Effector CD8-positive, alpha-beta T cell (primary cell): ENCODE results near the gene UGT2B7.
"Not testable (repeated sequence)": the region's sequence is repeated elsewhere in the genome, so short reads cannot be mapped to it uniquely, and the experiment has no call there.

Experiments used
- DNase-seq: peaks from one replicate; lab custom pipeline; 2025; lab: John Stamatoyannopoulos, UW
- total RNA-seq, 4 experiments: gene quantifications; one replicate each; lab custom pipeline; 2026; lab: John Stamatoyannopoulos, UW

Gene UGT2B7
- total RNA-seq = 0 to 0.09 (median 0) reads per million in 4 experiments

GRCh38 chr4:69096111-69096656 is at the start of gene UGT2B7:
Gene UGT2B7, plus strand, starts transcription at chr4:69096474. Its CDS starts 47 bp downstream, at chr4:69096521.
- DNase-seq = no peak

- no peak for DNase-seq
Measured at GRCh38 chr4:69049860-69050259, 46.4 kb upstream of the UGT2B7 start.

GRCh38 chr4:69050853-69051575 is 45.3 kb upstream of the UGT2B7 start:
- not testable (repeated sequence) for DNase-seq

DNA sequence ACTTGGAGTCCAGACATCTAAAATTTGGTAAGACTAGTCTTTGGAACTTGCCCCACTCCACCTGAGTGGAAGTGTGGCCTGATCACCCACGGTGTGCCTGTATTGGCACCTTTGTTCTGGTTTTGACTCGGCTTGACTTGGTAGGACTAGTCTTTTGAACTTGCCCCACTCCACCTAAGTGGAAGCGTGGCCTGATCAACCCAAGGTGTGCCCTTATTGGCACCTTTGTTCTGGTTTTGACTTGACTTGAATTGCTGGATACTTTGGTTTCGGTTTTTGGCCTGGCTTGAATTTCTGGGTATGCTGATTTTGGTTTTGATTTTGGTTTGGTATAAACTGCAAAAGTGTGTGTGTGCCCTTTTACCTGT is 44.7 kb upstream of the UGT2B7 start:
- no peak for DNase-seq

DNA sequence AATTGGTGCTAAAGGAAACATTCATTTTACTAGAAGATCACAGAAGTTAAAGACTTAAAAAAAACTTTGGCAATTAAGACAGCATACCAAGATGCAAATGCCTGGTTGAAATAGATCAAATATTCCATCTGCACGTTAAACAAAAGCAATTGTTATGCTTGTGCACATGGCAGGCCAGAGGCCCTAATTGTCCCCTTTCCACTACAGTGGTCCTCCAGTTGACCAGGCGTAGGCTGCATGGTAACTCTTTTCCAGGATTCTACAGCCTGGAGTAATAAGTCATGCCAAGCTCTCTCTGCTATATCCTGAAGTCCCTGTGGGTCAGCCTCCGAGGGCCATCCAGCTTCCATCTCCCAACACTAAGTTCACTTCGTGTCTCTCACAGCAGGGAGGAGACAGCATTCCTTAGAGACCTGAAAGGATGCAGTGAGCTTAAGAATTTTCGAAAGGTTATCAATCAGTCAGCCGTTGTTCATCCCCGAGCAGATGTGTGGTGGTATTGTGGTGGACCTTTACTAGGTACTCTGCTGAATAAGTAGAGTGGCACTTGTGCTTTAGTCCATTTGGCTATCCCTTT is 42.9 kb upstream of the UGT2B7 start:
- DNase-seq = not testable (repeated sequence)

GRCh38 chr4:69054033-69054432 is 42.2 kb upstream of the UGT2B7 start:
- not testable (repeated sequence) for DNase-seq

- DNase-seq = no peak
Measured at GRCh38 chr4:69054578-69055200, 41.6 kb upstream of the UGT2B7 start.

- no peak for DNase-seq
Measured at GRCh38 chr4:69056150-69056549, 40.1 kb upstream of the UGT2B7 start.

- DNase-seq = no peak
Measured at GRCh38 chr4:69056921-69057550, 39.2 kb upstream of the UGT2B7 start.

DNA sequence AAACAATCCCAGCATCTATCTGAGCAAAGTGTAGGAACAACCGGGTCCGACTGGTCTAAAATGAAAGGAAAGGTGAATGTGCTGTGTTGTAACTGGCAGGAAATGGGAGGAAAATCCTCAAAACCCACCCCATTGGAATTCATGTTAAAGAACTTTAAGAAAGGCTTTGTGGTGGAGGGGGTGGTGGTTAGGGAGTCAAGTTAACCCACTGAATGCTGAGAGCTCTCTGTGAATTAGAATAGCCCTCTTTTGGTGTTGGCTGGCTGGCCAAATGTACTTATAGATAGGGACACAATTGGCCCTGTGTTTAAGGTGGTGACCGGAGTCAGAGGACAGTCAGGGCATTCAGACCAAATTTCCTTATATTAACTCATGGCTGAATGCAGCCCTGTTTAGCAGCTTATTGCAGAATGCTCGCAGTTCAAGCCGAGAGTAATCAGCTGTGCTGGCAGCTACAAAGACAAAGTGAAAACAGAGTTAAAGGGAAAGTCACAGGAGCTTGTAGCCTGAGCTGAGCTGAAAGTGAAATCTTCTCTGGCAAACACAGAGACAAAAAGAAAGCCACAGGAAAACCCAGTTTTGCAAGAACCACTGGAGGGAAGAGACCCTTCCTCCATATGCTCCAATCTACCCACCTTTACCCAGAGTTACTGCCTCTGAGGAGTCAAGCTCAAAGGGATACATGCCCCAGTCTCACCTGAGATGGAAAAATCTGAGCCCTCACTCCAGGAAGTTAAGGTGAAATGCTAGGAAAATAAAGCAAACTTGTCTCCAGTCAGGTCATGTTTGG is 38.5 kb upstream of the UGT2B7 start:
- DNase-seq = no peak

- no peak for DNase-seq
Measured at GRCh38 chr4:69058410-69059059, 37.7 kb upstream of the UGT2B7 start.

DNA sequence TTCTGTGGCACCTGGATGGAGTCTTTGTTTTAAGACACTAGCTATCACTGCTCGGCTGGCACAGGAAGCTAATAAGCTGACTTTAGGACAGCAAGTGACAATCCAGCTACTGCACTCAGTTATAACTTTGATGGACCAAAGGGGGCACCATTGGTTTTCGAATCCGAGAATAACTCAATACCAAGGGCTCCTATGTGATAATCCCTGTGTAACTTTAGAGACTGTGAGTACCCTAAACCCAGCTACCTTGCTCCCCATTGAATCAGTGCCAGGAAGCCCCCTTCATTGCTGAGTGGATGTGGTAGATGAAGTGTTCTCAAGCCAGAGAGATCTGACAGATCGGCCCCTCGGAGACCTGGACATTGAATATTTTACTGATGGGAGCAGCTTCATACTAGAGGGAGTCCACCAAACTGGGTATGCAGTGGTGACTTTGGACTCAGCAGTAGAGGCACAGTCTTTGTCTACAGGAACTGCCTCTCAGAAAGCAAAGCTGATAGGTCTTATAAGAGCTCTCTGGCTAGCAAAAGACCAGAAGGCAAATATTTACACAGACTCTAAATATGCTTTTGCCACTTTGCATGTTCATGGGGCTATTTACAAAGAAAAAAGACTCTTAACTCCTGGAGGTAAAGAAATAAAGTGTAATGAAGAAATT is 35.5 kb upstream of the UGT2B7 start:
- no peak for DNase-seq

- DNase-seq = no peak
Measured at GRCh38 chr4:69064391-69064790, 31.9 kb upstream of the UGT2B7 start.

DNA sequence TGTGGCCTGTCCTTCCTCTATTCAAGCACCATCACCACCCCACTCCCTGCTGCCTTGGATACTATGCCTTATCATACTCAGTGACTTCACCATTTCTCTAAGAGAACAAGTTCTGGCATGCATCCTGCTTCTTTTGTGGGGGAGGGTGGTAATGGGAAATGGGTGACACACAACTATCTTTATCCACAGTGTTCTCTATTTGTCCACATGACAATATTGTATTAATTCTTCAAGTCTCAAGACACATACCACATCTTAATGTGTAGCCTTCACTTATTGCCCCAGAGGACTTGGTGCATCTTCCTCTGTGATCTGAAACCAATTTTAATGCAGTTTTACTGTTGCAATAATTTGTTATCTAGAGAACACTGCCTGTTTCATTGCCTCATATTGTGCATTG is 29.3 kb upstream of the UGT2B7 start:
- DNase-seq = no peak

GRCh38 chr4:69069085-69069484 is 27.2 kb upstream of the UGT2B7 start:
- DNase-seq = no peak

GRCh38 chr4:69070590-69070989 is 25.7 kb upstream of the UGT2B7 start:
- no peak for DNase-seq

DNA sequence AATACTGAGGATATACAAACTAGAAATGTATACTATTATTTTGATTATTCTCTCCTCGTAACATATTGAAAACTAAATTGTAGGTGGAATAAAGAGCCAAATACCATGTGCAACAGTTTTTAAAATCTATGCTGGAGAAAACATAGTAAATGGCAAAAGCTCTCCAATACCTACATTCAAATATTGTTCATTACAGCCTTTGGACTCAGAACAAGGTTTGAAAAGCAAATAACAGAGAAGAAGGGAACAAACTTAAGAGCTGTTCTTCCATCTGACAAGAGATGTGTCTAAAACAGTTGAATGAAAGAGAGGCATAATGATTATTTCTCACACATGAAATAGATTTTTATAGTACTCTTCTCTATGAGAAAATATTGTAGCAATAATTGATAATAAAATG is 25.0 kb upstream of the UGT2B7 start:
- no peak for DNase-seq

DNA sequence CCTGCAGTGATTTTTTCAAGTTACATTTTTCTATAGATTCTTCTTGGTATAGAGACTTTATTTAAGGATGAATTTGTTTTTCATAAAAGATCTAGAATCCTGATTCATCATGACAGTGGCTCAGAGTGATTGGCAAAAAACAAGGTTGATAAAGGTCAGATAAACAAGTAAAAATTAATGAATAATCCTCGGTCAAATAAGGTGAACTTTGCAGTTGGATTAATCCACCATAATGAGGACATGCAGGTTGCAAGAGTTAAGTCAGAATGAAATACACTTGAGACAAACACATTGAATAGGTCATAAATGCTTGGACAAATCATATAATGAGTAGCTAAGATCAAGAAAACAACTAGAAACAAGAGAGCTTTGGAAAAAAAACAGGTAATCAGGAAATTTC is 22.9 kb upstream of the UGT2B7 start:
- DNase-seq = no peak

- DNase-seq = no peak
Measured at GRCh38 chr4:69075061-69075792, 21.0 kb upstream of the UGT2B7 start.

- DNase-seq = no peak
Measured at GRCh38 chr4:69078852-69079251, 17.4 kb upstream of the UGT2B7 start.
